HG02973 (cell line): ENCODE data around the gene MAFB.

Experiments used
- ATAC-seq: cut with Tn5 transposase; IDR thresholded peaks from one replicate; pipeline ENCODE4 v1.9.1; 2021; ENCODE audit warnings: moderate library complexity; ENCODE audit not compliant: unreplicated experiment

The MAFB gene

DNA sequence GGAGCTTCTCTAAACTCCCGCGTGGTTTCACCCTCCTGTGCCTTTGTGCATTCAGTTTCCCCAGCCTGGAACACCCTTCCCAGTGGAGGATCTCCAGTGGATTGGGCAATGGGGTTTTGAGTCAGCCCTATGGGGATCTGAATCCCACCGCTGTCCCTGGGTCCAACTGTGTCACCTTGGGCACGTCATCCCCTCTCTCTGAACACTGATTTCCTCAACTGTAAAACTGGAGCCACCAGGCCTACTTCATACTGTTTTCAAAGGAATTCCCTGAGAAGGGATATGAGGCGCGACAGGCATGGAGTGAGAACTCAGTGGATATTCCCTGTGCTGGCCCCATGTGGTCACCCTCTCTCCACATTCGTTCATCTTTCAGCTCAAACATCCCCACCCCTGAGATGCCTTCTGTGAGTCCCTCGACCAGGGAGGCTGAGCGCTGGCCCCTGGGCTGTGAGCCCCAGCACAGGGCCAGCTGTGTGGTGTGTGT lies 25.7 kb downstream of the MAFB start:
- no peak for ATAC-seq

- no peak for ATAC-seq
These were observed 29.5 kb downstream of the MAFB start for GRCh38 chr20:40659567-40659966.

DNA sequence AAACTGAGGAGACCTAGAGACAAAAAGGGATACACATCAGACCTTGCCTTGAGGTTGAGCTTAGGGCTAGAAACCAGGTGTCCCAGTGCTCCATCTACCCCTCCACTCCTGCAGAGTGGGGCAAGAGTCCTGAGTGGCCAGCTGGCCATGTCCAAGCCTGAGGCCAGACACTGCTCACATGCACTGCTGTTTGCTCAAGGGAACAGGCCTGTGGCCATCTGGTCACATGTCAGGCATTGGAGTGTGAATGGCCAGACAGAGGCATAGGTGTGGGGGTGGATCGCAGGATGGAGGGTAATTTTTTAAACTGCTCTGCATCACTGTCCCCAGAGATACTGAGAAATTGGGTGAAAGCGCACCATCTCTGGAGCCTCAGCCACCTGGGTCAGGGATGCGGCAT lies 30.5 kb downstream of the MAFB start:
- ATAC-seq, result no peak

GRCh38 chr20:40657526-40657925 lies 31.5 kb downstream of the MAFB start:
- ATAC-seq, result no peak

DNA sequence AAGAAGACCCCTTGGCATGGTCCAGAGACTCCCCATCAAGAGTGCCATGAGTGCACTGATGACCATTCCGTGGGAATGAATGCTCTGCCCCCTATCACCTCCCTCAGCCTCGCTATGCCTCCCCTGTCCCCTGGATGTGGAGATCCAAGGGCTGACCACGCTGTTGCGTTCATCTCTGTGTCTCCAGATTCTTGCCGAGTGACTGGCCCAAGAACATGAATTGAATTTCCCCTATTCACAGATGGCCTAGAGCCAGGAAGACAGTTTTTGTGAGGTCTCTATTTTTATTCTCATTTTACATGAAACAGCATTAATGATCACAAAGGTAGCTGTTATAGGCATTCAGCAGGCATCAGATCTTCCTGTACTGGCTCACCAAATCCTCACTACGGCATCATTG lies 33.6 kb downstream of the MAFB start:
- no peak for ATAC-seq

GRCh38 chr20:40654876-40655275 lies 34.2 kb downstream of the MAFB start:
- ATAC-seq, result no peak

- no peak for ATAC-seq
These were observed 36.5 kb downstream of the MAFB start for GRCh38 chr20:40652441-40652987.

DNA sequence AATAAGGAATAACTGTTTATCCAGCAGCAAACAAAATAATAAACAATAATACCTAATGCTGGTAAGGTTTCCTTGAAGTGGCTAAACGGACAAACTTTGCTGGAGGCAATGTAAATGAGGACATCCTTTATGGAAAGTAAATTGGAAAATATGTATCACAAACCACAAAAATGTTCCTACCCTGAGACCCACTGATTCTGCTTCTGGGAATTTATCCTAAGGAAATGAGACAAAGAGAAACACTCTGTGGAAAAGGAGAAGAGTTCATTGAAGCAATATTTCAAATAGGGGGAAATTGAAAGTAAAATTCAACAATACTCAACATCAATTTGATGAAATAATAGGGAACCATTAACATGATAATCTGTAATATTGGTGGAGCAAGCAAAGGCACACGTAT lies 37.9 kb downstream of the MAFB start:
- no peak for ATAC-seq

GRCh38 chr20:40650707-40651106 lies 38.3 kb downstream of the MAFB start:
- no peak for ATAC-seq

- ATAC-seq, result no peak
These were observed 40.6 kb downstream of the MAFB start for GRCh38 chr20:40648210-40649072.

DNA sequence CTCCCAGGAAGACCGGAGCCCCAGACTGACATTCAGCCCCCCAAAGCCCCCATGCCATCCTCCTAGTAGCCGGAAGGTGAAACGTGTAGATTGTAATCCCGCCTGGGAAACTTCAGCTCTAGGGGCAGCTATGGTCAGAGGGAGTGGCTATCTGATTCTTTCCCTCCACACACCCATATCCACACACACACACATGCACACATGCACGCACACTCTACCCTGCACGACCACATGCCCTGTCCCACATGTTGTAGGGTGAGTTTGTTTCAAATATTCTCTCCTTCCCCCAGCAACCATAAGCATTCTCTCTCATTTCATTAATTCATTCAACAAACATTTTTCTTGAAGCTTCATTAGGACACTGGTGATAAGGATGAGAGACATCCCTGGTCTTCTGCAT lies 42.2 kb downstream of the MAFB start:
- no peak for ATAC-seq

- no peak for ATAC-seq
These were observed 42.7 kb downstream of the MAFB start for GRCh38 chr20:40646361-40646760.

- no peak for ATAC-seq
These were observed 44.2 kb downstream of the MAFB start for GRCh38 chr20:40644863-40645262.

GRCh38 chr20:40643891-40644290 lies 45.1 kb downstream of the MAFB start:
- no peak for ATAC-seq

GRCh38 chr20:40641809-40642208 lies 47.2 kb downstream of the MAFB start:
- no peak for ATAC-seq

DNA sequence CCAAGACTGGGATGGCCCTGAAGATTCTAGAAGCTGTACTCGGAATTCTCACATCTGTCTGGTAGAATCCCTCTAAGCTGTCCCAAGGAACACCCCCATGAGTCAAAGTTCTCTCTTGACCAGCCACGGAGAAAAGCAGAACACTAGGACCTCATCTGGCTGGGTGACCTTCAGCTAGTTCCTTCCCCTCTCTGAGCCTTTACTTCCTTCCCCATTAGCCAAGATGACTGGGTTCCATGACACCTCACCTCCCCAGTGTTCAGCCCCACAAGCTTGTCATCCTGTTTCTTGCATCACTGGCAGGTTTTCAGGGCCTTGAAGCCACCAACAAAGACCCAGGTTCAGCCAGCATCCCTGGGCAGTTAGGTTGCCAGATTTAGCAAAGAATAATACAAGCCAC lies 47.8 kb downstream of the MAFB start:
- no peak for ATAC-seq

GRCh38 chr20:40640667-40641066 lies 48.4 kb downstream of the MAFB start:
- ATAC-seq, result no peak

- ATAC-seq, result no peak
These were observed 49.2 kb downstream of the MAFB start for GRCh38 chr20:40639676-40640355.

GRCh38 chr20:40639132-40639531 lies 49.9 kb downstream of the MAFB start:
- ATAC-seq, result no peak

DNA sequence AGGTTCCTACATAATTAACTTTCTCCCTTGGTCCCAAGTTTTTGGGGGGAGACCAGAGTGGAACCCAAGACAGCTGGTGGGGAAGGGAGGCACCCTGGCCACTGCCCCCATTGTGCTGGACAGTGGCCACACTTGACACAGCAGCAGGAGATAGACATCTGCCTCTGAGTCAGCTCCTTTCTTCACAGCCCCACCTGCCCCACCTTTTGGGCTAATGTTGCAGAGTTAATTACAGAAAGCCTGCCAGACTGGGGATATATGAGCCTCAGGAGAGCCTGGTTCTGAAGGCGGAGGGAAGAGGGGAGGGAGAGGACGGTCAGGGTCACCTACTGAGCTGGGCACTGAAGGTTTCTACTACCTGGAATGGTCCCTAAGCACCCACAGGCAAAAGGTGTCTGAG lies 50.6 kb downstream of the MAFB start:
- no peak for ATAC-seq

DNA sequence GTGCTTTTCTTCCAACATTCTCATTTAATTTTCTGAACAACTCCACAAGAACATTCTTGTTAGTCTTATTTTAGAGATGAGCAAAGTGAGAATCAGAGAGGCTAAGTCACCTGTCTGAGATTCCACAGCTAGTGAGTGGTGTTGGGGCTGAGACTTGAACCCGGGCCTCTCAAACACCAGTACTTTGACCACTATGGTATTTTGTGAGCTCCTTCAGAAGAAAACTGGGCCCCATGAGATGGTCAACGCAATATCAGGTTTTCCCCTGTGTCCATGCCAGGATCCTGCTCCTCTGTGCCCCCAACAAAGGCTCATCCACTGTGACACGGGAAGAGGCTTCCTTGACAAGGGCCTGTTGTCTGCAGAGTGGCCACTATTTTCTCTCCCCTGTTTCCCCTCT lies 51.9 kb downstream of the MAFB start:
- no peak for ATAC-seq

DNA sequence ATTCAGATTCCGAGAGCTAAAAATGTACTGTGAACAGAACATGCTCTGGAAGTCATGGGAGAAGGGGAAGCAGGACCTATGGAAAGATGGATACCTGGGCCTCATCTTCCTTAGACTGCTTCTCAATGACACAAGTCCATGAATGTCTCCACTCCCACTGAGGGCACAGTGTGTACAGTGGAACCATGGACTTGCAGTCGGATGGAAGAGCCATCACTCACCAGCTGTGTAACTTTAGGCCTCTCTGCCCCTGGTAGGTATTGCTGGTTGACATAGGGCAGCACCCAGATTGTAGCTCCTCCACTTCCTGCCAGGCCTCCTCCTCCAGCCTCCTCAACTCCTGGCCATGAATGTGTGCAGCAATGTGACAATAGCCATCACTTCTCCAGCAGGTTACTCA lies 52.5 kb downstream of the MAFB start:
- ATAC-seq, result no peak
